Spleen (tissue), 7 donors: ENCODE measurements around the gene STRBP.
"Not testable (repeated sequence)": the region's sequence is repeated elsewhere in the genome, so short reads cannot be mapped to it uniquely, and the experiment has no call there.

Experiments used
- CTCF ChIP-seq, 11 experiments: fragments of 200-600 bp in 7 of 11; fragments of 450-650 bp in 4 of 11; sonication (generic) in 4 of 11; IDR thresholded peaks in 8 of 11; conservative IDR thresholded peaks in 3 of 11; 1 replicate in 7 of 11; 2 replicates in 4 of 11; pipeline versions ENCODE4 v1.4.0 to v1.8.0; 2016 to 2021; ENCODE audit warnings: antibody characterized with exemption in 11 of 11, inconsistent platforms in 4 of 11, mild to moderate bottlenecking in 1 of 11
- POLR2A ChIP-seq, 3 donors: fragments of 450-650 bp; IDR thresholded peaks; one replicate each; pipeline ENCODE4 v1.5.1; 2017; ENCODE audit warnings: antibody characterized with exemption in 3 of 3, mild to moderate bottlenecking in 1 of 3
- POLR2AphosphoS5 ChIP-seq, 3 donors: sonication (generic); formaldehyde crosslinking; IDR thresholded peaks; one replicate each; pipeline ENCODE4 v1.5.1; 2017; ENCODE audit warnings: antibody characterized with exemption in 3 of 3
- donor health status: DM: no; HTN: no; CAD: no; lungs with moderate emphysema.
- donor health status: DM: no; HTN: no; CAD: no.
- donor health status: DM: no; HTN: no; CAD: no.

- not testable (repeated sequence) for TF ChIP-seq CTCF (IDR thresholded peaks at IDR 0.05 in 8 of 11, conservative IDR thresholded peaks at IDR 0.05 in 3 of 11); POLR2A (IDR thresholded peaks at IDR 0.05); POLR2AphosphoS5 (IDR thresholded peaks at IDR 0.05)
These were observed 33.5 kb upstream of the STRBP start for GRCh38 chr9:123301936-123302335.
